Measurements from ENCODE around the gene DISP2. TPM values are rescaled to one million over a fixed set of nuclear protein-coding genes. Genes with fewer than 3 reads are reported as not detected.
A peak's percentile ranks its signal among the peaks of the same experiment; 100 is the strongest.

Gene DISP2
- total and polyA plus RNA-seq, 9 of the 15 experiments (the other 6 are each of a cell fraction or from before 2014, with no cell fraction given), result 0.06 to 0.89 (median 0.15) TPM; not detected in 1

DNA sequence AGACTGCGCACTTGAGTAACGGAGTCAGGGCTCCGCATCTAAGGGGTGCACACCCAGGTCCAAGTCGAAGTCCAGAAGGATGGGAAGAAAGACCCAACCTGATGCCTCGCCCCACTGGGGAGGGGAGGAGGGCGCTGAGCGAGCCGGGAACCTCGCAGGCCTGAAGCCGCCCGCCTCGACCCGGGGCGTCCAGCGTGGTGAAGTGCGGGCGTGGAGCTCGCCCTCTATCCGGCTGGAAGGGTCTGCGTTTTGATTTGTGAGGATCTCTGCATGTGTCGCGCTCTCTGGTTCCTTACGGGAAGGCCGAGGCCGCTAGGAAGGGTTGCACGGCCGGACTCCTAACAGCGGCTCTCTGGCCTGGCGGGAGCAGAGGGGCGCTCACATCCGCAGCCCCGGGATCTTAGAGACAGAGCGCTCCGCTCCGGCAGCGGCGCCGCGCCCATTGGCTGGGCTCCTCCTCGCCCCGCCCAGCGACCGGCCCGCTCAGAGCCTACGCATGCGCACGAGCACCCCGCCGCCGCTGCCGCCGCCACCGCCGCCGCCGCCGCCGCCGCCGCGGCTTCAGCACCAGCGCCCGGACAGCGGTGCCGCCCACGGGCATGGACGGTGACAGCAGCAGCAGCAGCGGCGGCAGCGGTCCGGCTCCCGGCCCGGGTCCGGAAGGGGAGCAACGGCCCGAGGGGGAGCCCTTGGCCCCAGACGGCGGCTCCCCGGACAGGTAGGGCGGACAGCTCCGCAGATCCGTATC lies at the start of gene DISP2 (continued):
- TF ChIP-seq NR3C1 (CRISPR knock-in tag; IDR thresholded peaks at IDR 0.05) (0 out of 2 replicates have a peak, but pooled peaks have one; percentile 43), KLF6 (CRISPR knock-in tag; IDR thresholded peaks at IDR 0.05; ENCODE audit: borderline replicate concordance) (no peak), ZNF778 (CRISPR knock-in tag; IDR thresholded peaks at IDR 0.05) (no peak), CTBP1 (IDR thresholded peaks at IDR 0.05; ENCODE audit: borderline replicate concordance) (peak; percentile 87), ZNF316 (IDR thresholded peaks at IDR 0.05) (no peak), SOX6 (IDR thresholded peaks at IDR 0.05) (no peak), YY1 (IDR thresholded peaks at IDR 0.05; ENCODE audit: borderline replicate concordance in 1 of 3, control insufficient read depth in 1 of 3, extremely low read depth in 1 of 3, insufficient read depth in 3 of 3, insufficient read length in 1 of 3, insufficient replicate concordance in 2 of 3, low read depth in 1 of 3, low read length in 2 of 3) (peak in 1 of 3 experiments; percentile 31), ZBTB7A (IDR thresholded peaks at IDR 0.05; ENCODE audit: borderline replicate concordance, control insufficient read depth, low read depth, low read length) (peak; percentile 59; the same call in 1 of the 2 replicates)
- TF ChIP-seq, protein P1, sequence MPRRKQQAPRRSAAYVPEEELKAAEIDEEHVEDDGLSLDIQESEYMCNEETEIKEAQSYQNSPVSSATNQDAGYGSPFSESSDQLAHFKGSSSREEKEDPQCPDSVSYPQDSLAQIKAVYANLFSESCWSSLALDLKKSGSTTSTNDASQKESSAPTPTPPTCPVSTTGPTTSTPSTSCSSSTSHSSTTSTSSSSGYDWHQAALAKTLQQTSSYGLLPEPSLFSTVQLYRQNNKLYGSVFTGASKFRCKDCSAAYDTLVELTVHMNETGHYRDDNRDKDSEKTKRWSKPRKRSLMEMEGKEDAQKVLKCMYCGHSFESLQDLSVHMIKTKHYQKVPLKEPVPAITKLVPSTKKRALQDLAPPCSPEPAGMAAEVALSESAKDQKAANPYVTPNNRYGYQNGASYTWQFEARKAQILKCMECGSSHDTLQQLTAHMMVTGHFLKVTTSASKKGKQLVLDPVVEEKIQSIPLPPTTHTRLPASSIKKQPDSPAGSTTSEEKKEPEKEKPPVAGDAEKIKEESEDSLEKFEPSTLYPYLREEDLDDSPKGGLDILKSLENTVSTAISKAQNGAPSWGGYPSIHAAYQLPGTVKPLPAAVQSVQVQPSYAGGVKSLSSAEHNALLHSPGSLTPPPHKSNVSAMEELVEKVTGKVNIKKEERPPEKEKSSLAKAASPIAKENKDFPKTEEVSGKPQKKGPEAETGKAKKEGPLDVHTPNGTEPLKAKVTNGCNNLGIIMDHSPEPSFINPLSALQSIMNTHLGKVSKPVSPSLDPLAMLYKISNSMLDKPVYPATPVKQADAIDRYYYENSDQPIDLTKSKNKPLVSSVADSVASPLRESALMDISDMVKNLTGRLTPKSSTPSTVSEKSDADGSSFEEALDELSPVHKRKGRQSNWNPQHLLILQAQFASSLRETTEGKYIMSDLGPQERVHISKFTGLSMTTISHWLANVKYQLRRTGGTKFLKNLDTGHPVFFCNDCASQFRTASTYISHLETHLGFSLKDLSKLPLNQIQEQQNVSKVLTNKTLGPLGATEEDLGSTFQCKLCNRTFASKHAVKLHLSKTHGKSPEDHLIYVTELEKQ (CRISPR knock-in tag; IDR thresholded peaks at IDR 0.05), result no peak
- TF ChIP-seq, protein P2, sequence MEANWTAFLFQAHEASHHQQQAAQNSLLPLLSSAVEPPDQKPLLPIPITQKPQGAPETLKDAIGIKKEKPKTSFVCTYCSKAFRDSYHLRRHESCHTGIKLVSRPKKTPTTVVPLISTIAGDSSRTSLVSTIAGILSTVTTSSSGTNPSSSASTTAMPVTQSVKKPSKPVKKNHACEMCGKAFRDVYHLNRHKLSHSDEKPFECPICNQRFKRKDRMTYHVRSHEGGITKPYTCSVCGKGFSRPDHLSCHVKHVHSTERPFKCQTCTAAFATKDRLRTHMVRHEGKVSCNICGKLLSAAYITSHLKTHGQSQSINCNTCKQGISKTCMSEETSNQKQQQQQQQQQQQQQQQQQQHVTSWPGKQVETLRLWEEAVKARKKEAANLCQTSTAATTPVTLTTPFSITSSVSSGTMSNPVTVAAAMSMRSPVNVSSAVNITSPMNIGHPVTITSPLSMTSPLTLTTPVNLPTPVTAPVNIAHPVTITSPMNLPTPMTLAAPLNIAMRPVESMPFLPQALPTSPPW (CRISPR knock-in tag; IDR thresholded peaks at IDR 0.05), result peak; percentile 29; the same call in 1 of the 2 replicates
- TF ChIP-seq, protein P3, sequence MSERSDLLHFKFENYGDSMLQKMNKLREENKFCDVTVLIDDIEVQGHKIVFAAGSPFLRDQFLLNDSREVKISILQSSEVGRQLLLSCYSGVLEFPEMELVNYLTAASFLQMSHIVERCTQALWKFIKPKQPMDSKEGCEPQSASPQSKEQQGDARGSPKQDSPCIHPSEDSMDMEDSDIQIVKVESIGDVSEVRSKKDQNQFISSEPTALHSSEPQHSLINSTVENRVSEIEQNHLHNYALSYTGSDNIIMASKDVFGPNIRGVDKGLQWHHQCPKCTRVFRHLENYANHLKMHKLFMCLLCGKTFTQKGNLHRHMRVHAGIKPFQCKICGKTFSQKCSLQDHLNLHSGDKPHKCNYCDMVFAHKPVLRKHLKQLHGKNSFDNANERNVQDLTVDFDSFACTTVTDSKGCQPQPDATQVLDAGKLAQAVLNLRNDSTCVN (CRISPR knock-in tag; IDR thresholded peaks at IDR 0.05), result no peak

Measured in K562 (cell line).